Activated gamma-delta T cell treated with anti-CD3 and anti-CD28 coated beads, Interleukin-2, amount 50 U/mL, for 16 hours (primary cell): ENCODE results near the gene RANBP3L.
"Not testable (repeated sequence)": the region's sequence is repeated elsewhere in the genome, so short reads cannot be mapped to it uniquely, and the experiment has no call there.

Experiments used
- DNase-seq: peaks from one replicate; pipeline ENCODE4 v3.0.0-alpha.2; 2020; ENCODE audit warnings: low read depth

The RANBP3L gene

GRCh38 chr5:36205329-36205728, 96.4 kb downstream of the RANBP3L start:
- DNase-seq: no peak

GRCh38 chr5:36202521-36202961, 99.2 kb downstream of the RANBP3L start:
- DNase-seq: no peak

DNA sequence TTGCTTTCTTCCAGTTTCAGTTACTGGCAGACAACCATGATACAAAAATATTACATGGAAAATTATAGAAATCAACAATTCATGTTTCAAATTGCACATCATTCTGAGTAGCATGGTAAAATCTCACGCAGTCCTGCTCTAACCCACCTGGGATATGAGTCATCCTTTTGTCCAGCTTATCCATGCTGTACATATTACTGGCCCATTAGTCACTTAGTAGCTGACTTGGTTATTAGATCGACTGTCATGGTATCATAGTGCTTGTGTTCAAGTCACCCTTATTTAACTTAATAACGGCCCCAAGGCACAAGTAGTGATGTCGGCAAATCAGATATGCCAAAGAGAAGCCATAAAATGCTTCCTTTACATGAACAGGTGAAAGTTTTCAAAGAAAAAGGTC, 101.2 kb downstream of the RANBP3L start:
- DNase-seq: no peak

DNA sequence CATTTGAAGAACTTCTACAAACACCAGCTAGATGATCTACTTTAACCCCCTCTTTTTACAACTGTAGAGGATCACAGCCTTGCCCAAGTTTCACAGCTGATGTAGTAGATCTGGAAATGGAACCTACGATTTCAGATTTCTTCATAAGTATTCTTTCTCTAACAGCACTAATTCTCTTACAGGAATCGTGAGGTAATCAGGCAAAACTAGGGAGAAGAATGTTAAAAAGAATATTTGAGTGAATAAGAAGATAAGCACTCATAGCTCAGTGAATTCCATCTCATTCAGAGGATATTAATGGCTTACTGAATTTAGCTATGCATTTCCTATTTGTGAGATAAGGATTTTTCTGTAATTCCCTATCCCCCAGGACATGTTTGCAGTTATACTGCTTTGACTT, 102.1 kb downstream of the RANBP3L start:
- no peak for DNase-seq

GRCh38 chr5:36198783-36199182, 102.9 kb downstream of the RANBP3L start:
- not testable (repeated sequence) for DNase-seq
